Left renal cortex interstitium (tissue), 4 donors: ENCODE results near the gene RNASE9. TPM values are rescaled to one million over a fixed set of nuclear protein-coding genes. Genes with fewer than 3 reads are reported as not detected.
"Not testable (repeated sequence)": the region's sequence is repeated elsewhere in the genome, so short reads cannot be mapped to it uniquely, and the experiment has no call there.

Source experiments
- DNase-seq, 4 donors: peaks; one replicate each; pipeline ENCODE4 v3.0.0-alpha.2; 2013; ENCODE audit warnings: low read depth in 4 of 4, low spot score in 2 of 4, missing footprints in 1 of 4
- polyA plus RNA-seq, 4 donors: library from polyadenylated mRNA; unstranded; fragments of 120-200 nt; gene quantifications; one replicate each; pipeline ENCODE4 v1.2.1, GENCODE V29; 2013; ENCODE audit not compliant: insufficient read length in 4 of 4

RNASE9 gene
- polyA plus RNA-seq, 4 donors: not detected

- peak in 3 of 4 donors; percentile 24 to 51 (median 41) for DNase-seq
Measured at GRCh38 chr14:20530771-20531571, 29.9 kb downstream of the RNASE9 start.

GRCh38 chr14:20529806-20530205, 31.0 kb downstream of the RNASE9 start:
- DNase-seq: no peak

GRCh38 chr14:20524027-20524426, 36.8 kb downstream of the RNASE9 start:
- no peak for DNase-seq

DNA sequence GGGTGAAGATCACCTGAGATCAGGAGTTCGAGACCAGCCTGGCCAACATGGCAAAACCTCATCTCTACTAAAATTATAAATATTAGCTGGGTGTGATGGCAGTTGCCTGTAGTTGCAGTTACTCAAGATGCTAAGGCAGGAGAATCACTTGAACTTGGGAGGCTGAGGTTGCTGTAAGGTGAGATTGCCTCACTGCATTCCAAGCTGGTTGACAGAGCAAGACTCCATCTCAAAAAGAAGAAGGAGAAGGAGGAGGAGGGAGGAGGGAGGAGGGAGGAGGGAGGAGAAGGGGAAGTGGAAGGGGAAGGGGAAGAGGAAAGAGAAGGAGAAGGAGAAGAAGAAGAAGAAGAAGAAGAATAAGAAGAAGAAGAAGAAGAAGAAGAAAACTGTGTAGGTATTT, 38.5 kb downstream of the RNASE9 start:
- no peak for DNase-seq

DNA sequence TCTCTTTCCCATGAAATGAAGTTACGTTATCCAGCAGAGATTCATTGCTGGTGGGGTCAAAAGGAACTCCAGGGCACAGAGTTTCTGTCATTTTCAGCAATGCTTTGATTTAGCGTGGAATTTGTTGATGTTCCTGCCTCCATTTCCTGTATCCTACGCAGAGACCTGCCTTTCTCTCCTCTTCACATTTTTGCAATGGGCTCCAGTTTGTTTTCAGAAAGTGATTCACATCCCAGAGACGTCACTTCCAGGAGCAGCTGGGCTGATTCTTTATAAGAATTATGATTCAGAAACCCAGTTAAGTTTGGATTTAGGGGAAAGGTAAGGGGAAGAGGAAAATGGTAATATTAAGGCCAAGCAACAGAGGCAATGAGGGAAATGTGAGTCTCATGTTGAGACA, 43.9 kb downstream of the RNASE9 start:
- DNase-seq: no peak

- DNase-seq: no peak
Measured at GRCh38 chr14:20515846-20516245, 45.0 kb downstream of the RNASE9 start.

DNA sequence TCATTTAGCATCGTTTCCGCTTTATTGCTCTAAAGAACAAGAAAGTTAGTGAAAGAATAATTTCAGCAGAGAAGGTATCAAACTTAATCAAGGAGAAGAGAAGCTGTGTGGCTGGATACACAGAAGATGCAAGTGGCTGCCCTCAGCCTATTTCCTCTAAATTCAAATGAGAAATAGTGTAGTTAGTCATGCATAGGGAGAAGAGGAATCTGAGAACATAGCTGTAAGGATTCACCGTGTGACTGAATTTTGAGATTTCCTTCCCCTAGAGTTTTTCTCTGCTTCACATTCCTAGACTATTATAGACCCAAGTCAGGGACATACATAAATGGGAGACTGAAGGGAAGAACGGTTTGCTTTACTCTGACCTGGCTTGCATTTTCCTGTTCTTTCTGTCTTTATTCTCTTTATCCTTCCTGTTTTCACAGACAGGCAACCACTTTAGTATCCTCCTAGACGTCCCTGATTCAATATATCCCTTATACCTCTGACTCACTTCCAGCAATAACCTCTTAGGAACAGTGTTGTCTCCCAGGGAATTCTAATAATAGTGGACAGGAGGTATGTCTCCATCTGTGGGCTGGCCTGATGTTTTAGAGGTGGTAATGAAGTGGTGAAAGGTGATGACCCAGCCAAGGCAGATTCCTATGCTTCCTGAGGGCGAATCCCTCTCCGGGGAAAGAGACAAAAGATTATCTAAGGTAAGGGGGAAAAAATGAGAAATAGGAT, 48.5 kb downstream of the RNASE9 start:
- DNase-seq: no peak

DNA sequence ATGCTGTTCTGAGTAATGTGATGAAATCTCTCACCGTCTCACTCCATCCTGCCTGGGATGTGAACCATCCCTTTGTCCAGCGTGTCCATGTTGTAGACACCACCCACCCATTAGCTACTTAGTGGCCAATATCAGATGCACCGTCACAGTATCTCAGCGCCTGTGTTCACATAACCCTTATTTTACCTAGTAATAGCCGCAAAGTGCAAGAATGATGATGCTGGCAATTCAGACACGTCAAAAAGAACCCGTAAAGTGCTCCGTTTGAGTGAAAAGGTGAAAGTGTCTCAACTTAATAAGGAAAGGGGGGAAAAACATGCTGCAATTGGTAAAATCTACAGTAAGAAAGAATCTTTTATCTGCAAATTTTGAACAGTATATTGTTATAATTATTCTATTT, 52.5 kb downstream of the RNASE9 start:
- DNase-seq: no peak

GRCh38 chr14:20507537-20507936, 53.3 kb downstream of the RNASE9 start:
- not testable (repeated sequence) for DNase-seq

- not testable (repeated sequence) for DNase-seq
Measured at GRCh38 chr14:20506752-20507151, 54.1 kb downstream of the RNASE9 start.

GRCh38 chr14:20506276-20506675, 54.6 kb downstream of the RNASE9 start:
- DNase-seq: not testable (repeated sequence)

Other genes starting within 250 kb of the RNASE9 start
- 100 to 1,000 TPM; 108 to 134 (median 109) TPM for gene CCNB1IP1, start 227.8 kb downstream of the RNASE9 start, polyA plus RNA-seq
- gene PARP2, start 217.4 kb downstream of the RNASE9 start, polyA plus RNA-seq: 10 to 100 TPM; 41.5 to 71.9 (median 56.7) TPM
- gene TEP1, start 147.5 kb downstream of the RNASE9 start, polyA plus RNA-seq: 10 to 100 TPM; 13.8 to 21.6 (median 16.7) TPM
- gene KLHL33, start 124.9 kb downstream of the RNASE9 start, polyA plus RNA-seq: under 1 TPM; 0.40 to 0.46 (median 0.44) TPM
- 10 to 100 TPM; 40.5 to 90.4 (median 63.4) TPM for gene OSGEP, start 106.2 kb downstream of the RNASE9 start, polyA plus RNA-seq
- gene APEX1, start 105.8 kb downstream of the RNASE9 start, polyA plus RNA-seq: 100 to 1,000 TPM; 310 to 338 (median 322) TPM
- 10 to 100 TPM; 32.0 to 42.0 (median 33.1) TPM for gene PIP4P1, start 99.6 kb downstream of the RNASE9 start, polyA plus RNA-seq
- 10 to 100 TPM; 55.0 to 95.5 (median 62.3) TPM for gene PNP, start 91.6 kb downstream of the RNASE9 start, polyA plus RNA-seq
- under 1 TPM in 2 of 4 donors, not detected in 2; 0.41 to 0.60 TPM for gene RNASE10, start 55.5 kb downstream of the RNASE9 start, polyA plus RNA-seq
- gene RNASE11, start 27.0 kb upstream of the RNASE9 start, polyA plus RNA-seq: not detected
- not detected for gene RNASE12, start 30.3 kb upstream of the RNASE9 start, polyA plus RNA-seq
- not detected for gene OR6S1, start 80.6 kb upstream of the RNASE9 start, polyA plus RNA-seq
- 1 to 10 TPM; 3.1 to 5.5 (median 4.1) TPM for gene RNASE4, start 123.5 kb upstream of the RNASE9 start, polyA plus RNA-seq
- gene ANG, start 127.7 kb upstream of the RNASE9 start, polyA plus RNA-seq: 1 to 10 TPM; 2.9 to 5.0 (median 3.7) TPM
- gene EDDM3A, start 184.8 kb upstream of the RNASE9 start, polyA plus RNA-seq: under 1 TPM; 0.19 to 0.43 (median 0.28) TPM
- gene EDDM3B, start 207.4 kb upstream of the RNASE9 start, polyA plus RNA-seq: under 1 TPM in 1 of 4 donors, not detected in 3; 0.11 TPM
- gene RNASE6, start 220.2 kb upstream of the RNASE9 start, polyA plus RNA-seq: 1 to 10 TPM; 5.0 to 7.4 (median 5.6) TPM
- gene RNASE1, start 241.8 kb upstream of the RNASE9 start, polyA plus RNA-seq: 100 to 1,000 TPM; 117 to 201 (median 179) TPM